ENCODE data around the gene PHF2. TPM values are rescaled to one million over a fixed set of nuclear protein-coding genes. Genes with fewer than 3 reads are reported as not detected.

The PHF2 gene
- total RNA-seq, 1 experiment from 2014 or later: 18.9 TPM

DNA sequence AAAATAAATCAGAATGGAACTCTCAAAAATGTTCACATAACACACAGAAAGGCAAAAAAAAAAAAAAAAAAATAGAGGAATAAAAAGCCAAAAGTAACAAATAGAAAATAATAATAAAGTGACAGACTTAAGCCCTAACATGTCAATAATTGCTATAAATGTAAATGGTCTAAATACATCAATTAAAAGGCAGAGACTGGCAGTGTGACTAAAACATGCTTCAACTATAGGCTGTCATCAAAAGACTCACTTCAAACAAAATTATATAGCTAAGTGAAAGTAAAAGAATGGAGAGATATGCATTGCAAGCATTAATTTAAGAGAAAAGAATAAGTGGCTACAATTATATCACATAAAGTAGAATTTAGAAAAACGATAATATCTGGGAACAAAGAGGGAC lies 114.2 kb downstream of the PHF2 start:
- H3K9me3 Mint-ChIP-seq (ENCODE audit: unreplicated experiment): peaks cover 13% of the 10 kb centered on the region
- H3K27ac Mint-ChIP-seq (ENCODE audit: low read depth, unreplicated experiment): no peak overlapping the region
- POLR2A ChIA-PET: no interaction called here
- H3K27me3 Mint-ChIP-seq (ENCODE audit: insufficient read depth, unreplicated experiment): peaks cover 14% of the 10 kb centered on the region
- H3K36me3 Mint-ChIP-seq (ENCODE audit: insufficient read depth, unreplicated experiment): no peaks in the 10 kb centered on the region
- no peaks in the 10 kb centered on the region for H3K4me1 Mint-ChIP-seq (ENCODE audit: insufficient read depth, unreplicated experiment)
- TF ChIP-seq CTCF (IDR thresholded peaks at IDR 0.05; ENCODE audit: unreplicated experiment): no peak
- BruUV-seq (replicated peaks): no TSS peak
- DNase-seq (ENCODE audit: unreplicated experiment): no peak
- intact Hi-C loops (cut with micrococcal nuclease): no loop called here
- CTCF ChIA-PET: interaction anchor here (0.6 to 0.8 kb wide), 2 partner anchors 8 to 10 kb away, joined by 4 read pairs; no protein-coding TSS in a partner anchor
- no peak overlapping the region for H3K4me3 Mint-ChIP-seq (ENCODE audit: unreplicated experiment)

GRCh38 chr9:93693129-93693528 lies 116.7 kb downstream of the PHF2 start:
- DNase-seq (ENCODE audit: unreplicated experiment): no peak
- BruUV-seq (replicated peaks): no TSS peak
- ChIA-PET CTCF (interaction anchor here (0.5 to 1.0 kb wide), 3 partner anchors 11 to 83 kb away, joined by 3 to 8 read pairs (median 5); no protein-coding TSS in a partner anchor), POLR2A (no interaction called here)
- intact Hi-C loops (cut with micrococcal nuclease): no loop called here
- Mint-ChIP-seq H3K4me1 (ENCODE audit: insufficient read depth, unreplicated experiment) (no peaks in the 10 kb centered on the region), H3K27ac (ENCODE audit: low read depth, unreplicated experiment) (peak overlapping the region; percentile 42), H3K36me3 (ENCODE audit: insufficient read depth, unreplicated experiment) (no peaks in the 10 kb centered on the region), H3K4me3 (ENCODE audit: unreplicated experiment) (peak overlapping the region; percentile 36), H3K27me3 (ENCODE audit: insufficient read depth, unreplicated experiment) (peaks cover 14% of the 10 kb centered on the region), H3K9me3 (ENCODE audit: unreplicated experiment) (peaks cover 13% of the 10 kb centered on the region)
- TF ChIP-seq CTCF (IDR thresholded peaks at IDR 0.05; ENCODE audit: unreplicated experiment): no peak

DNA sequence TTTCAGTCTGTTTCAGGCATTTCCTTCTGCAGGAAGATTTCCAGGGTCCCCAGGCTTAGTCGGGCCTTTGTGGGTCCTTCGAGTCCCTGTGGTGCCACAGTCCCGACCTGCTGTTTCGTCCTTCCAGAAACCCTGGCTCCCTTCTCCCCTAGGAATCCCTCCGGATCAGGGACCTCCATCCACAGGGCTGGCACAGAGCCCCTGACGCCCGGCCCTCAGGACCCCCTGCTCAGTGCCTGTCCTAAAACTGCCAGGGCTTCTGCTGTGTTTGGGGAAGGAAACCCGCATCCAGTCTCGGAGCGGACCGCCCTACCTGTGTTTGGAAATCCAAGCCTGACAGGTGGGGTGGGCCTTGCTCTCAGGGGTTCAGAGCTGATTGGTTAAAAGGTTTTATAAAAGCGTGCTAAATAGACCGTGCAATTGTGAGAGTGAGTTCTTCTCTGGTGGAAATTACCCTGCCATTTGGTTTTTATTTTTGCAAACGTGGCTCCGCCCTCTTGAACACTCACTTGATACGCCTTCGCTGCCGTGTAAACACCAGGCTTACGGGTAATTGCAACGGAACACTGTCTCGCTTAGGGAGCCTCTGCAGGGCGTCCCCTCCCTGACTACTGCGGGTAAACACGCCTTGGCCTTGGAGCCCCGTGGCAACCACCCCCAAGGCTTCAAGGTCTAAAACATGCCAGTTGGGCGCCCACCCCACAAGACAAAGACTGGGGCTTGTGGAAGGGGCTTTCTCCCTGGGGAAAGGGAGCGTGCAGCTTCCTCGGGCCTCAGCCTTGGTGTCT lies 121.2 kb downstream of the PHF2 start:
- POLR2A ChIA-PET: no interaction called here

More for the DNA sequence above, 121.2 kb downstream of the PHF2 start:
- H3K36me3 Mint-ChIP-seq (ENCODE audit: insufficient read depth, unreplicated experiment): no peaks in the 10 kb centered on the region
- H3K4me3 Mint-ChIP-seq (ENCODE audit: unreplicated experiment): no peak overlapping the region
- CTCF ChIA-PET: interaction anchor here (3.1 kb wide), 1 partner anchor 15 kb away, joined by 15 read pairs; no protein-coding TSS in a partner anchor
- H3K27me3 Mint-ChIP-seq (ENCODE audit: insufficient read depth, unreplicated experiment): peaks cover 6% of the 10 kb centered on the region
- DNase-seq (ENCODE audit: unreplicated experiment): no peak
- H3K27ac Mint-ChIP-seq (ENCODE audit: low read depth, unreplicated experiment): no peak overlapping the region
- H3K9me3 Mint-ChIP-seq (ENCODE audit: unreplicated experiment): no peaks in the 10 kb centered on the region
- no TSS peak for BruUV-seq (replicated peaks)
- intact Hi-C loops (cut with micrococcal nuclease): no loop called here
- H3K4me1 Mint-ChIP-seq (ENCODE audit: insufficient read depth, unreplicated experiment): no peaks in the 10 kb centered on the region
- TF ChIP-seq CTCF (IDR thresholded peaks at IDR 0.05; ENCODE audit: unreplicated experiment): no peak

Data from MCF 10A (cell line).